Hepatic stellate cell (primary cell): ENCODE results near the gene SLC9A9.
"Not testable (repeated sequence)": the region's sequence is repeated elsewhere in the genome, so short reads cannot be mapped to it uniquely, and the experiment has no call there.

ENCODE experiments used
- DNase-seq: peaks from one replicate; pipeline ENCODE4 v3.0.0; 2011; ENCODE audit warnings: low spot score

SLC9A9 gene

DNA sequence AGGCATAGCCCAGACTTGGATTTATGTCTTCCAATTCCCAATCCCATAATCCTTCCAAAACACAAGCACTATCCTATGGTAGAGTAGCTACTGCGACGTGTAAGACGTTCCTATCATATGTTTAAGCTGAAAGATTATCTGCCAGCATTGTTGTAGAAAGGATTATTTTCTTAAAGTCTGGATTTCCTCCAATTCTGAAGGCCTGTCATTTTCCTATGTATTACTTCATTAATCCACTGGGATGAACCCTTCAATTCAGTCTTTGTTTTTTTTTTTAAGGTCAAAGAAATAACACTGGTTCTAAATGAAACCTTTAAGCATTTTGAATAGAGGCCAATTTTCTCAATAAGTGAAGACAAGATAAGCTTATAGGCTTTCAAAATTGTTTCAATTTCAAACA, 289.0 kb downstream of the SLC9A9 start:
- no peak for DNase-seq

DNA sequence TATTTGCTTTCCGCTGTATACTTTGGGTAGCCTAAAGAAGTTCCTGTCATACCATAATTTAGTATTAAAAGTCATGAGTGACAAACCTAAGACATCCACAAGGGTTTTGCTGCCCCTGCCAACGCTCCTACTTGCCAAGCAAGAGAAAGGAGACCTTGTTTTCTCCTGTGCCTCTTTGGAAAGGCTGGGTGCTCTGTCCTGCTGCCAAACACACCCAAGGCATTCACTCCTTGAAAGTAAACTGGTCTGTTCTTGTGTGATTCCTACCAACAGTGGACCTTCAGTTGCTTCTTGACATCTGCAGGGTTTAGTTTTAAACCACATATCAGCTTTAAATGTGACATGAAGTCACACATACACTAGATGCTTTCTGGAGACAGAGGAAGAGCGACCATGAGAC, 295.4 kb downstream of the SLC9A9 start:
- DNase-seq = no peak

DNA sequence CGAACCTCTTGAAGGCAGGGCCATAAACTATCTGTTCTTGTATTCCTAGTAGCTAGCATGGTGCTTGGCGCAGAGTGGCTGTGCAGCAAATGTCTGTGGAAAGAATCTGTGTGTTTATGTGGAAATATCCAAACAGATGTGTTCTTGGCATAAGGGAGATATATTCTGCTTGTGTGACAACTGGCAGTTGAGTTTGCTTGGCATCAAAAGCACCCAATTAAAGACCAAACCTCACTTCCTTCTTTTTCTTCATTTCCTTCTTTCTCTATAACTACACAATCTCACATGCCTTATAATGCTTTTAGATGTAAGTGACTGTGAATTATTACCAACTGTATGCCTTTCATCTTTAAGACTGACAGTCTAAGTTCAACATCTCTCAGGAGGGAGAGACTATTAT, 296.5 kb downstream of the SLC9A9 start:
- DNase-seq = no peak

DNA sequence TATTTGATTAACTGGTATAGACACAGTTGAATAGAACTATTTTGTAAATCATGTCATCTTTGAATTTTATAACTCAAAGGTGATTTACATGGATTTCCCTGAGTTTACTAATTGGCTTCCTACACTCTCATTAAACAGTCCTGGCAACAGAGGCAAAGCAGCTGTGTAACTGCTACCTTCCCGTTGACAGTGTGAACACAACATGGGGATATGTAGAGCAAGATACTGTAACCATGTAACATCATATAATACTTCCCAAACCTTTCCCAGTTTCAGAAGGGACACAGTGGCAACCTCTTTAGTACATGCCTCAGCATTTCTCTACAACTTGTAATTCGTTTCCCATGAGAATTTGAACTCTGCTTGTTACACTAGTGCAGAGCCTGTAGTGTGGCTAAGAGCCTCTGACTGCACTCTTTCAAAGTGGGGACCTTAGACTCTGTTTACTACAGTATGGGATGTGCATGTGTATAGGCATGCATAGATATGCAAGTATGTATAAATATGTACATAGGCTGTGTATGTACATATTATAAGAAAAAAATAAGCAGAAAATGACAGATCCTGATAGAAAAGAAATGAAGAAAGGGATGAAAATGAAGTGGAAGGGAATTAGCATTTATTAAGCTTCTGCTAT, 299.3 kb downstream of the SLC9A9 start:
- DNase-seq = no peak

DNA sequence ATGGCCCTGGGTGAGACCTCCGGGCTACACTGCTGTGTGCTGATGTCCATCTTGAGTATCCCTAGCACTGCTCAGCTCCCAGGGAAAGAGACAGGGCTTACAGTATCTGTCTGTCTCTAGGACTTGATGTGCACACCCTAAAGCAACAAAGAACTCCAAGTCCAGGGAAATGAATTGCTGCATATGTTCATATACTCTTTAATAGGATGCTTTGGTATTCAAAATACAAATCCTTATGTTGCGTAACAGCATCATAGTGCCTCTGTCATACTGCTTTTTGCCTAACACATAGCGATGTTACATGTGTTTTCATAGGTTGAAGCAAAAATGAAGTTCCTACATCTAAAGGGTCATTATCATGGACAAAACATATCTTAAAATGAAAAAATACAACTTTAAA, 299.9 kb downstream of the SLC9A9 start:
- no peak for DNase-seq

DNA sequence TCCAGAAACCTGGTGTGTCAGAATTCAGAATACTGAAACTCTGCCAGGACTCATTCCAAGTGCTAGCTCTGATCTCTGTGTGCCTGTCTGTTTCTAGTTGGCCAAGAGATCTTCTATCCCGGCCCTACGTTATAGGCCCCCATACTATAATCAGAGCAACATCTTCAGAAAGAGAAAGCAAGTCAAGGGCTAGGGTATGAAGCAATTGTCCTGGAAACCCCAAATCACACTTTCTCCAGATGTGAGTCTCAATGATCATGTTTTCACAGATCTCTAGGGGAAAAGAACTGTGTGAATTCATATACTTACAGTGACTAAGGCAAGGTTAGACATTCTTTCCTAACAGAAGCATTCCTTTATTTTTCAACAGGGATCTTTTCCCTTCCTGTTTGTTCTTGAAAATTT, 309.7 kb downstream of the SLC9A9 start:
- no peak for DNase-seq

DNA sequence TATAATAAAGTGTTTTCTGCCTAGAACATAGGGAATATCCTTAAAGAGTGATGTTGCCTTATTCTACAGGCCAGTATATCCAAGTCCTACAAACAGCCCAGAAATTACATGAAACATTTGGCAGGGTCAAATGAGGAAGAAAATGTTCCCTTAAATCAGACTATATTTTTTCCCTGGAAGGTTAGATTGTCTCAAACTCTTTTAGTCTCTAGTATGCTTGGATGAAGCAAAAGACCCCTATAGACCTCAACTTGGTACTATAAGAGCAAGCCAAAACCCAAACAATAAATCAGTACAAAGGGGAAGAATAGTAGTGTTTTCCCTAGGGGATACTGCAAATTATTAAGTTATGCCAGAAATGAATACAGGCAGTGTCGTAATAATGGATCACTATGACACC, 310.2 kb downstream of the SLC9A9 start:
- DNase-seq = no peak

DNA sequence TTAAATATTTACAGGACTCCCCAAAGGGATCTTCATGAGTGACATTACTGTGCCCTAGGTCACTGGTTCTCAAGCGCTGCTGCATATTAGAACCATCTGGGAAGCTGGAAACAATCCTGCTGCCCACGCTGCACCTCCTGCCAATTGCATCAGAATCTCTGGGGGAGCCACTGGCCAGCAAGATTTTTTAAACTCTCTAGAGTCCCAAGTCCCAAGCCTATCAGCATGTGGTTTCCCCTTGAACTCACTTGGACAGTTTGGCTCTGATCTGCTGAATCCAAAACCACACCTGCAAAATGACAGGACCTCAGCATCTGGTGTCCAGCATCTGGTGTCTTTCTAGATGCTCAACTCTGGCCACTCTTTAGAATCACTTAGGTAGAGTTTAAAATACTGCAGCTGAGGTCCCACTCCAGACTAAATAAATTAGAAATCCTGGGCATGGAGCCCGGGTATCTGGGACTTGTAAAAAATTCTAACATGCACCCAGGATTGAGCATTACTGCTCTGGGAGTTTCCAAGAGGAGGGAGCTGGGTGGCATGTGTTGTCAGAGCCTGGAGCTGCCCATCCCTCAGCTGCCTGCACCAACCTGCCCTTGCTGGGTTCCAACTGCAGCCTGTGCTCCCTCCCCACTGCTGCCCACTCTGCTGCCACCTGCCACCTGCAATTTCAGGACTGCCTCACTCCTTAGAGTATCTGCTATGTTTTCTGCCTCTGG, 311.3 kb downstream of the SLC9A9 start:
- no peak for DNase-seq

DNA sequence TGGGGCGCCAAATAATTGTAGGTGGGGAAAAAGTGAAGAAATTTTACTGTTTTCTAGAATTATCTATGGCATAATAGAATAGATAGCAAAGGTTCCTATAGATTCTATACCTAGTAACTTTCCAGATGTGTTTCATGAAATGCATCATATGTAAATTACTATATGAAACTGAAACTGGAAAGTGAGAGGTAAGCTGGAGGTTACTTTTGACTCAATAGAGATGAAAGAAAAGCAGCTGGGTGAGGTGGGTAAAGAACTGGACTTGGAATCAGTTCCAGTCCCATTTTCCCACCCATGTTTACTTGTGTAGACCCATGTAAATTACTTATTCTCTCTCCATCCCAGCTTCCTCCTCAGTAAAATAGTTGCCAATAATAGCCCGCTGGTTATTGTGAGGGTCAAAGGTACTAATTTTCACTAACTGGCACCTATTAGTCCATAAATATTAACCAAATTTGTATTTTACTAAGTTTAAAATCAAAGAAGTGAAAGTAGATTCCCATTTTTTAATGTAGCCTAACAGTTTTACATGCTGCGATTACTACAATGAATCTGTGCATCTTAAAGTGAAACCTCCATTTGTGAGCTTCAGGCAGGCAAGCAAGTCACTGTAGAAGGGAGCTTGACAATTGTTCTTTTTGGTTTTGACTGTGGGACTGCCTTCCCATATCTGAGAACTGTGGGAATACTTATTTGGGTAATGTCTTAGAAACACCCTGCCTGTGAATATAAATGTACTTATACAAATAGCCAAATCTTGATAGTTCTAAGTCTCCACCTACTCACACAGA, 312.1 kb downstream of the SLC9A9 start:
- DNase-seq = no peak

DNA sequence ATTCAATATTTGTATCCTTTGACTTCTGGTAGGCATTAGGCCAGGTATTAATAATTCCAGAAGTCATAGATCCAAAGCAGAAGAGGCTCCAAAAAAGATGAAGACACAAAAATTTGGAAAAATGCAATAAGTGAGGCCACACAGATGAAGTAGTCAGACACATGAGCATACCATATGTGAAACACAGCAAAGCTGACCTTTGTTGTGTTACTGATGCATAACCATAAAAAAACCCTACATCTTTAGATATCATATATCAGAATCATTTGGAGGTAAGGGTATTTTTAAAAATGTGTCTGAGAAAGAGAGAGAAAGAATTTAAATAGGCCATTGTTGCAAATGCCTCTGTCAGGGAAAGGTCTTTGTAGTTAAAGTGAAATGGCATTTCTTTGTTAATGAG, 314.9 kb downstream of the SLC9A9 start:
- no peak for DNase-seq

DNA sequence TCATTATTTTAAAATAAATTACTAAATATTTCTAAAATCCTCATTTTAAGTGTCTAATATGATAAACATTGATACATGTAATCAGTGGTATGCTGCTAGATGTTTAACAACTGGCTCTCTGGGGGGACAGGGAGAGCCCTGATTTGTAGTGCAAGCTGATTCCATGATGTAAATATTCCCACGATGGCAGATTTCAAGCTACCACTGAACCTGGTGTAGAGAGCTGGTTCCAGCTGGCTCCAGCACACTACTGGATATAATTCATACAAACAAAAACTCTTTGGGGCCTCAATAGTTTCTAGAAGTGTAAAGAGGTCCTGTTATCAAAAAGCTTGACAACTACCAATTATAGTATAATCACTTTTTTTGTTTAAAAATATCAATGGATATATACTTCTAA, 316.2 kb downstream of the SLC9A9 start:
- DNase-seq = no peak

DNA sequence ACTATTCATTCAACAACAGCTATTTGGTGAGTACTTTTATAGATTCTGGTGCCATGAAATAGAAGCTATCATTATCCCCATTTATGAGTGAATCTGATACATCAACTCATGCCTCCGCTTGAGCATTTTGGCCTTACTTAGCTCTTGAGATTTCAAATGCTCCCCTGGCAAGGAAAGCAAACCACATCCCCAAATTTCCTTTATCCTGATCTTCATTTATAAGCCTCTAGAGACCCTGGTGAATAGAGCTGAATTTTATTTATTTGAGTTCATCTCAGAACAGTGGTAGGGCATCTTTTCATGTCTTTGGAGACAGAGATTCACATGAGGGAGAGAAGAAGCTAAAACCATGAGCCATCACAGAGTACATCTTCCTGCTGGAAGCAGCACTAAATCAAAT, 317.2 kb downstream of the SLC9A9 start:
- no peak for DNase-seq

DNA sequence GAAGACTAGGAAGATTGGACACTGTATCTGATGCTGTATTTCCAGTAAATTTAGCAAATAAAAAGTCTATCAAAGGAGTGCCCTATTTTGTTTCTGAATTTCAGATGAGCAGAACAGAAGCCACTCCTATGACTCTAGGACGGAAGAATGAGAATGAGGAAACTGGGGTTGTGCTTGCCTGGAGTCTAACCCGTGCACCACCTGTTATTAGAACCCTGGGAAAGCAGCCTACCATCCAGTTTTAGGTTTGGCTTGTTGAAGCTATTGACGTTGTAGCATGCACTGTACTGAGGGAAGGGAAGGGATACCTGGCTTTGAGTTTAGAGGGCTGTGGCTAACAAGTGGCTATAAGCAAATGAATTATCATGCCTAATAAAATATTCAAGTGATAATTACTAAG, 318.5 kb downstream of the SLC9A9 start:
- DNase-seq = no peak

DNA sequence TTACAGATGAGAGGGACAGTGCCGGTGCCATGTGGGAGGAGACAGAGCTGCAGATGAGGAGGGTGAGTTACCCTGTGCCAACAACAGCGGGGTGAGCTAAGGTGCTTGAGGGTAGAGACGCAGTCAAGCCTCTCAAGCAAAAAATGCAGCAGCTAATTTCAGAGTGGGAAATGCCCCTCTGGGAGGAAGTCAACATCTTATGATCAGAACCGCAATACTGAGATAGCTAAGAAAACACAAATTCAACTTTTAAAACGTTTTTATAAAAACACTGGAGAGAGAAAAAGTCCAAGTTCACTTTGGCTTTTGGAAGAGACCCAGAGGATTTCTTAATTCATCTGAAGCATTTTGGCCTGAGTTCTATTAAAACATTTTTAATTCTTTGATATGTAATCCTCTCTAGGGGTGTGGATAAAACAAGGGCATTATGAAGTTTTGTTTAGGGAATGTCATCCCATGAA, 319.2 kb downstream of the SLC9A9 start:
- no peak for DNase-seq

DNA sequence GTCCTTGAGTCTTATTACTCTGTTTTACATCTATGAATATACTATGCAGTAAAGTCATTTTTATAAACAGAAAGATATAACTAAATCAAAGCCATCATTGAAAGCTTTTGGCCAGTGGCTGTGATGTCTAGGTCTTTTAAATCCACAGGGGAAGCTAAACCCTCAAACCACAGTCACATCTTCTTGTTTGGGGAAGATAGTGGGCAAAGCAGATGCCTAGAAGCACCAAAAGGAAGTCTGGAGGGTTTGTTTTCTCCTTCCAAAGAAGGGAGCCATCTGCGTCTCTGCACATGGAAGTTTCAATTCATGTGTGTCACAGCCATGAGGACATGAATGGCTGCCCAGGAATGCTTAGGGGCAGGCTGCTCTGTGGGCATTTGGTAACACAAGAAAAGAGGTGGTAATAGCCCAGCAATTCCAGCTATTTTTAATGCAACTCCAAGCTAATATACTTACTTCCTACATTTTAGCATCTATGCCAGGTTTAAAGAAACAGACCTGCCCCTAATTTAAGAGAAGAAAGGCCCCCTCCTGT, 322.2 kb downstream of the SLC9A9 start:
- DNase-seq = no peak

DNA sequence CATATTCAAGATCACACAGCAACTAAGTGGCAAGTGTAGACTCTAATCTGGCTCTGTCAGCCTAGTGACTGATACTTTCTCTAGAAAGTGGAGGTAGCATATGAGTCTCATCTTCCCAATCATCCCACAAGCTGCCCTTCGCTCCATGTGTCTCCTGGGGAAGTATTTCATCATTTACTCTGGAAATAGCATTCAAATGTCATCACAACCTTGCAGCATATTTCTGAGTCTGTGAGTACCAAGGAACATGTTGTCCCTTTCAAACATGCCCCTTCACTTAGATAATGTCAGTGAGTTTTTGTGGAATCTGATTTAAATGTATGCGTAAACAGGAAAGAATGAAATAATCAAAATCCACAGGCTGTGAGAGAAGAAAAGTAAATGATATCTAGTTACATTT, 322.9 kb downstream of the SLC9A9 start:
- no peak for DNase-seq

DNA sequence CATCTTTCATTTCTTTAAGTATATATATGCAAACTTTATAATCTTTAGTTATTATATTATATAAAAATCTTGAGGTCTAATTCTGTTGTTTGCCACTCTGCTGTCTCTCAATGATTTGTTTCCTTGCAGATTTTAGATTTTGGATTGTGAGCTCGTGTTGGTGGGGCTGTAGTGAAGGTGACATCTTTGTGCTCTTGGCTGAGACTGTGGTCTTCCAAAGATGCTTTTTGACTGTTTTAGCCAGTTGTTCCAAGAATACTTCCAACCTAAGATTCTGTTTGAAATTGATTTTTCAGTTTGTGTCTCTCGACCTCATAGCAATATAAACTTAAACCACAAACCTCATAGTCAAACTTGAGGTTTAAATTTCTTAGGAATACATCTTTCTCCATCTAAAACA, 326.5 kb downstream of the SLC9A9 start:
- no peak for DNase-seq

DNA sequence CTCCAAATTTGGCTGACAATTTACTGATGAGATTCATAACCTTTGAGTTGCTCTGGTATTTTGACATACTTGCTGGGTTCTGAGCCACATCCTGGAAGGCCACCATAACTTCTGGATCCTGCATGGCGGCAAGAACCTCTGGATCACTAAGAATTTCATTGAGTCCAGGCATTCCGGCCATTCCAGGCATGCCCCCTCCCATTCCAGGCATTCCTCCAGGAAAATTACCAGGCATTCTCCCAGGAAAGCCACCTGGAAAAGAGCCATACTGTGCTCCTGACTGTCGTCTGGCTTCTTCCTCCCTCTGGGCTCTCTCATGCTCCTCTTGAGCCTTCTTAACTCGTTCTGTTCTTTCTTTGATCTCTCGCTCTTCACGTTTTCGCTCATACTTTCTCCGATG, 331.1 kb downstream of the SLC9A9 start:
- DNase-seq = not testable (repeated sequence)

DNA sequence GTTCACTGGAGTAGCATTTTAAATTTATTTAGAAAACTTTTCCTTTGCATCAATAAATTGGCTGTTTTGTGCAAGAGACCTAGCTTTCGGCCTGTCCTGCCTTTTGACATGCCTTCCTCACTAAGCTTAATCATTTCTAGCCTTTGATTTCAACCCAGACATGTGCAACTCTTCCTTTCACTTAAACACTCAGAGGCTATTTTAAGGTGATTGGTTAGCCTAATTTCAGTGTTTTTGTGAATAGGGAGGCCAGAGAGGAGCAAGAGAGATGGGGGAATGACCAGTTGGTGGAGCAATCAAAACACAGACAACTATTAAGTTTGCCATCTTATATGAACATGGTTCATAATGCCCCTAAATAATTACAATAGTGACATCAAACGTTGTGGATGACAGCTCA, 333.4 kb downstream of the SLC9A9 start:
- no peak for DNase-seq

DNA sequence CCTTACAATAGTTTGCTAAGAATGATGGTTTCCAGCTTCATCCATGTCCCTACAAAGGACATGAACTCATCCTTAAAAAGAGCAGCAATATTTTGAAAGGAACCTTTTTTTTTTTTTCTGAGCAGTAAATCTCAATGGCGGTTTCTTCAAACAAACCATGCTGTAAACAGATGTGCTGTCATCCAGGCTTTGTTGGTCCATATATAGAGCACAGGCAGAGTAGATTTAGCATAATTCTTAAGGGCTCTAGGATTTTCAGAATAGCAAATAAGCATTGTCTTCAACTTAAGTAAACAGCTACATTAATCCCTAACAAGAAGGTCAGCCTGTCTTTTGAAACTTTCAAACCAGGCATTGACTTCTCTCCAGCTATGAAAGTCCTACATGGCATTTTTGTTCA, 334.2 kb downstream of the SLC9A9 start:
- DNase-seq = no peak

DNA sequence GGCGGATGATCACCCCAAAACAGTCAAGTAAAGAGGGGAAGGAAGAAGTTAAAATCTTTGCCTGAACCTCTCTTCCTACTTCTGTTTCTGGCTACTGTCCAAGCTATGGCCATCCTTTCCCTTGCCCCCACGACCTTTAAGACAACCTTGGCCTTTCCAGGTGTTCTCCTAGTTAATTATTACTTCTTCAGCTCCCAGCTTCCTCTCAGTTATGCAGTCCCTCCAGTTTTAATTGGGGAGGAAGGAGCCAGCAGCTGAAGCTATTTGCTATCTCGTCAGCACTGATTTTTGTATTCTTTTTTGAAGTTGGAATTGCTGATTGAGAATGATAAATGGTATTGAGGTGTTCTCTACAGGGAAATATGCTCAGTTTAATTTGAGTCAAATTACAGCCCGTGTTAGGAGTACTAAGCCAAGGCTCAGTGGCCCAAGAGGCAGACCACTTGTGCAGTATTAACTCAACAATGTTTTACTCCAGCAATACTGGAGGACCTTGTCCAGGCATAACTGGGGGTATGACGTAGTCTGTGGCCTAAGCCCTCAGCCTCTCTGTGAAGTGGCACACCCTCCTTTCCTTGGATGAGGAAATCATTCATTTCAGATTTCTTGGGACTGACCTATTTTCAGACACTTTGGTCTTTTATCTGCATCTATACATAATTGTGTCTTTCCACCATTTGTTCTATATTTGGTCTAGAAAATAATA, 336.9 kb downstream of the SLC9A9 start:
- DNase-seq = no peak

DNA sequence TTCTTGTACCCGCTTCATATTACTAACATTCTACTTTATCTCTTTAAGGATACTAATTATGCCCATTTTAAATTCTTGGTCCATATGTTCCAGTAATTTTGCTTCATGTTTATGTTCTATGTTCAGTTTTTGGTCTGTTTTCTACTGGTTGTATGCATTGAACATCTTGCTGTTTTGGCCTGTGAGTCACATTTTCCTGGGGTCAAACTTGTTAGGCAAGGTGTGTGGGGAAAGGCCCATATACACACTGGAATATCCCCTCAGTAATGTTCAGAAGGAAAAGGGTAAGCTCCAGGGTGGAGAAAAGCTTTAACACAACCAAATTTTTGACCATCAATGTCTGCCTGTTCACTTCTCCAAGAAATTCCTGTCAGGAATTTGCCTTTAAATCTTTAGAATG, 337.7 kb downstream of the SLC9A9 start:
- no peak for DNase-seq
